HG03103 (cell line): ENCODE data around the gene OR14A16.

Experiments
- ATAC-seq: cut with Tn5 transposase; IDR thresholded peaks from one replicate; pipeline ENCODE4 v1.9.1; 2021; ENCODE audit warnings: low read depth; ENCODE audit not compliant: unreplicated experiment

OR14A16 gene

GRCh38 chr1:247797518-247797917 is 26.4 kb downstream of the OR14A16 start:
- ATAC-seq = no peak

- no peak for ATAC-seq
These were observed 54.3 kb downstream of the OR14A16 start for GRCh38 chr1:247769603-247770002.
